AG08395 (cell line): ENCODE data around the gene SNAP91.
A peak's percentile ranks its signal among the peaks of the same experiment; 100 is the strongest.

Experiments
- DNase-seq: peaks from one replicate; pipeline ENCODE4 v3.0.0; 2012; ENCODE audit warnings: mixed read lengths, low spot score

The SNAP91 gene

DNA sequence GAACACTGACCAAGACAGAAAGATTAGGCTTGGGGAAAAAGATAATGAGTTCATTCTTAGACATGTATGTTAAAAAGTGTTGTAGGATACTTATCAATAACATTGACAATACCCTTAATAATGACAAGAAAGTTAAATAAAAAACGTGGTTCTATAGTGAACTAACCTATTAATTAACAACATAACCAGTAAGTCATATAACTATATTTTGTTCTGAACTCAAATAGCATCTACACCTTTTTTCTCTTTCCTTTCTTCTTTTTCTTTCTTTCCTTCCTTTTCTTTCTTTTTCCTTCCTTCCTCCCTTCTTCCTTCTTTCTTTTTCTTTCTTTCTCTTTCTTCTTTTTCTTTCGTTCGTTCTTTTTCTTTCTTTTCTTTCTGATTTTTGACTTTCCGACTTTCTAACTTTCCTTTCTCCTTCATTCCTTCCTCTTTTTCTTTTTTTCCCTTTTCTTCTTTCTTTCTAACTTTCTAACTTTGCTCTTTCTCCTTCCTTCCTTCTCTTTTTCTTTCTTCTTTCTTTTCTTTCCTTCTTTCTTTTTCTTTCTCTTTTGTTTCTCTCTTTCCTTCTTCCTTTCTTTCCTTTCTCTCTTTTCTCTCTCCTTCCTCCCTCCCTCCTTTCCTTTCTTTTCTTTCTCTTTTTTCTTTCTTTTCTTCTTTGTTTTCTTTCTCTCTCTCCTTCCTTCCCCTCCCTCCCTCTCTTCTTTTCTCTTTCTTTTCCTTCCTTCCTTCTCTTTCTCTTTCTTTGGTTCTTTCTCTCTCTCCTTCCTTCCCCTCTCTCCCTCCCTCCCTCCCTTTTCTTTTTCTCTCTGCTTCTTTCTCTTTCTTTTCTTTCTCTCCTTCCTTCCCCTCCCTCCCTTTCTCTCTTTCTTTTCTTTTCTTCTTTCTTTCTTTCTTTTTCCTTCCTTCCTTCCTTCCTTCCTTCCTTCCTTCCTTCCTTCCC, 172.0 kb downstream of the SNAP91 start:
- DNase-seq, result no peak

GRCh38 chr6:83536034-83536646, 172.8 kb downstream of the SNAP91 start:
- DNase-seq, result peak; percentile 59

GRCh38 chr6:83518816-83519480, 190.0 kb downstream of the SNAP91 start:
- peak; percentile 59 for DNase-seq

- no peak for DNase-seq
These were observed 191.4 kb downstream of the SNAP91 start for GRCh38 chr6:83517500-83517899.

DNA sequence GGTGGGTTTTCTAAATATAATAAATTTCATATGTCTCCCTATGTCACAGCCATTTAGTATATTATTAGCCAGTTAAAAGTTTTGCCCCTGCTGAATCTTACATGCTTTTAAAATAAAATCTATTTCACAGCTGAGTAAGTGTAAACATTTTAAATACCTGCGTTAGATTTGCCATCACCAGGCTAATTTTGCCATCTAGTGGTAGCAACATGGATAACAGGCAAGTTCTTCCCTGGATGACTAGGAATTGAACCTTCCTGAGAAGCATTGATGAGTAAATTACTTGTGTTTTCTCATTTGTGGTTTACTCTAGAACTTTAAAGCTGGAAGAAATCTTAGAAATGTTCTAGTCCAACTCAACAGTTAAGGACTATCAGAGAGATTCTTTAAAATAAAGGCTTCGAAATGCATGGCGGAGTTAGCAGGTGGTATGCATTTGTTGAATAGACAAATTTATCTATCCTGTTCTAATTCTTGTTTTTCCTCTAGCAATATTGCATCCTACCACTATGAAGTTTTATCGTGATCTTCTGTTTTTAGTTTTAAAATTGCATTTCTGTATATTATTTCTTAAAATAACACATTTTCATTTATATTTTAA, 193.9 kb downstream of the SNAP91 start:
- DNase-seq, result peak; percentile 54

DNA sequence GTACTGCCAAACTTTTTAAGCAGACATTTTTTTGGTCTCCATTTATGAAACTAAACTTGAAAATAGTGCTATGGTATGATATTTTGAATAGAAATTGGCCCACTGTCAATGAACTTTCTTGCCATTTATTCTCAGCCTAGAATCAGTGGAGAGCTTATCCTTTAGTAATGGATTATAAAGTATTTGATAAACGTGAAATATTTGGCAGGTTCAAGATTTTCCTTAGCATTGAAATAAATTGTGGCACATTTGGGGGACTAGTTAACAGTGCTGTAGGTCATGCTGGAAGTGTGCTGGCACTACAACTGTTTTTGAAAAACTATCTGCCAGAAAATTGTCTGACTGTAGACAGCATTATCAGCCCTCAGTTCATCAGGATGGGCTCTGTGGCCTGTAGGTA, 194.4 kb downstream of the SNAP91 start:
- DNase-seq, result no peak

DNA sequence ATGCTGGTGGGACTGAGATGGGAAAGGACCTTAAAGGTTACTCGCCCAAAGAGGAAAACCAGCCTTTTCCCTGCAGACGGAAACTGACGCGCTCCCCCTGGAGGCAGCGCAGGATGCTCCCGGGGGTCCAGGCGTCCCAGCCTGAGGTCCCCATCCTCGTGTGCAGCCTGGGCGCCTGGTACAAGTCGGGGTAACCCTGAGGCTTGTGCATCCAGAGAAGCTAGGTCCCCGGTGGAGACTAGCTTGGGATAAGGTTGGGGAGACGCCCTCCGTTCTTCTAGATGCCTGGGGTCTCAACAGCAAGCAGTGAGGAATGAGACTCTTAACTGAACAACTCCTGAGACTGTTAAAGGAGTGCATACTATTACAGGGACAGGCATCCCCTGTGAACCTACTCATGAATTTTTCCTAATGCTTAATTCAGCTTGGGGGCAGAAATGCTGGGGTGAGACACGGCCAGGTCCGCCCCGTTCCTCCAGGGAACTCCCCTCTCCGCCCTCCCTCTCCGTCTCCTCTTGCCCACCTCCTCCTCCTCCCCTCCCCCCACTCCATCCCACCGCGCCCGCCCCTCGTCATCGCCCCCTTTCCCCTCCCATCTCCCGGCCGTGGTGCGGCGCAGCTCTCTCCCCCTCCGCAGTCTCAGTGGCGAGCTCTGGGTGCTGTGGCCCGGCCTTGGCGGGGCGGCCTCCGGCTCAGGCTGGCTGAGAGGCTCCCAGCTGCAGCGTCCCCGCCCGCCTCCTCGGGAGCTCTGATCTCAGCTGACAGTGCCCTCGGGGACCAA, 196.8 kb downstream of the SNAP91 start, which contains the start of gene PRSS35:
Gene PRSS35, plus strand, starts transcription at position 634 of the 781 bp plus-strand sequence. CDS start 10,908 bp downstream, outside the sequence.
- peak; percentile 57 for DNase-seq

DNA sequence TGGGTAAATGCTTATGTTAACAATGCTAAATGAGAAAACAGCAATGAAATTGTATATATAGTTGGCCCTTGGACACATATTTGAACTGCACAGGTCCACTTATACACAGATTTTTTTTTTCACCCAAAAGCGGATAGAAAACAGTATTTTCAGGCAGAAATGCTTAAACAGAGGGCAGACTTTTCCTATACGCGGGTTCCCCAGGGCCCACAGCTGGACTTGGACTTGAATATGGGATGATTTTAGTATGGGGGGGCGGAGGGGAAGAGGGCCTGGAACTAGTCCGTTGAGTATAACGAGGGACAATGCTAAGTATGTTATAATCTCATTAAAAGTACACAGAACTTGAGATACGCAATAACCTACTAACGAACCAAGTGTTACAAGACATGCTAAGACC, 197.6 kb downstream of the SNAP91 start:
- no peak for DNase-seq

DNA sequence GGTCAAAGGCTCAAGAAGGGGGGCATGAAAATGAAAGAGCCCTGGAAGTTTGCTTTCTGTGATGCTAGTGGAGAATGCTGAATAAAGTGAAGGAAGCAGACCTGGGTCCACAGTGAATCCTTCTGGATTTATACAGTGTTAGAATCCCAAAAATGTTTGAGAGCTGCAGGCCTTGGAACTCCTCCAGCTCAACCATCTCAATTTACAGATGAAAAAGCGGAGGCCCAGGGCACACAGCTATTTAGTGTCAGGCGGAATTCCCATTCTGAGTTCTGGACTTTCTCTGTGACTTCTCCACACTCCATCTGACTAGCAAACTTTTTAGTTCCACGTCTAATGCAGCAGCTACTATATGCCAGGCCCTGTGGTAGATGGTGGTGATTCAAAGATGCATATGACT, 198.1 kb downstream of the SNAP91 start:
- DNase-seq, result no peak

GRCh38 chr6:83509441-83509840, 199.5 kb downstream of the SNAP91 start:
- DNase-seq, result no peak

- no peak for DNase-seq
These were observed 203.5 kb downstream of the SNAP91 start for GRCh38 chr6:83505356-83505755.
